ENCODE results near the gene SKA2. TPM values are rescaled to one million over a fixed set of nuclear protein-coding genes. Genes with fewer than 3 reads are reported as not detected.

Gene SKA2
- total RNA-seq, 4 donors from 2014 or later = 14.7 to 29.7 (median 18.9) TPM

DNA sequence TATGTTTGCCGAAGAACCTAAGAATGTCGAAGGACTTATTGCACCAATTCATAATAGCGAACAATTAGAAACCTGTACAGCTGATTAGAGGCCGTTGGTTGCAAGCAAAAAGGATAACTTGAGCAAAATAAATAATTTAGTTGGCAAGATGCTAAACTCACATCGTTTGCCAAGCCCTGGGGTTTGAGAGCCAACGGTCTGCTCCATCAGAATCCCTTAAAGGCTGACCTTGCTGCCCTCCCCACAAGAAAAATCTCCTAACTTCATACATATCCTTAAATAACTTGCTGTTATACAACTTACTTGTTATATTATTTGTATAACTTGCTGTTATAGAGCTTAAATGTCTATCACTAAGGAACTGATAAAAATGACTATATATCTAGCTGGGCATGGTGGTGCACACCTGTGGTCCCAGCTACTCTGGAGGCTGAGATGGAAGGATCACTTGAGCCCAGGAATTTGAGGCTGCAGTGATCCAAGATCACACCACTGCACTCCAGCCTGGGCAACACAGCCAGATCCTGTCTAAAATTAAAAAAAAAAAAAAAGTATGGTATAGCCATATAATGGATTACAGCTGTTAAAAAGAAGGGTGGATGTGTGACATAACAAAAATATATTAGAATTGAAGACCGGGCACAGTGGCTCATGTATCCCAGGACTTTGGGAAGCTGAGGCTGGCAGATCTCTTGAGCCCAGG lies 46.4 kb downstream of the SKA2 start:
- TF ChIP-seq, protein P1, sequence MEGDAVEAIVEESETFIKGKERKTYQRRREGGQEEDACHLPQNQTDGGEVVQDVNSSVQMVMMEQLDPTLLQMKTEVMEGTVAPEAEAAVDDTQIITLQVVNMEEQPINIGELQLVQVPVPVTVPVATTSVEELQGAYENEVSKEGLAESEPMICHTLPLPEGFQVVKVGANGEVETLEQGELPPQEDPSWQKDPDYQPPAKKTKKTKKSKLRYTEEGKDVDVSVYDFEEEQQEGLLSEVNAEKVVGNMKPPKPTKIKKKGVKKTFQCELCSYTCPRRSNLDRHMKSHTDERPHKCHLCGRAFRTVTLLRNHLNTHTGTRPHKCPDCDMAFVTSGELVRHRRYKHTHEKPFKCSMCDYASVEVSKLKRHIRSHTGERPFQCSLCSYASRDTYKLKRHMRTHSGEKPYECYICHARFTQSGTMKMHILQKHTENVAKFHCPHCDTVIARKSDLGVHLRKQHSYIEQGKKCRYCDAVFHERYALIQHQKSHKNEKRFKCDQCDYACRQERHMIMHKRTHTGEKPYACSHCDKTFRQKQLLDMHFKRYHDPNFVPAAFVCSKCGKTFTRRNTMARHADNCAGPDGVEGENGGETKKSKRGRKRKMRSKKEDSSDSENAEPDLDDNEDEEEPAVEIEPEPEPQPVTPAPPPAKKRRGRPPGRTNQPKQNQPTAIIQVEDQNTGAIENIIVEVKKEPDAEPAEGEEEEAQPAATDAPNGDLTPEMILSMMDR (IDR thresholded peaks at IDR 0.05; ENCODE audit: low read depth) = no peak

DNA sequence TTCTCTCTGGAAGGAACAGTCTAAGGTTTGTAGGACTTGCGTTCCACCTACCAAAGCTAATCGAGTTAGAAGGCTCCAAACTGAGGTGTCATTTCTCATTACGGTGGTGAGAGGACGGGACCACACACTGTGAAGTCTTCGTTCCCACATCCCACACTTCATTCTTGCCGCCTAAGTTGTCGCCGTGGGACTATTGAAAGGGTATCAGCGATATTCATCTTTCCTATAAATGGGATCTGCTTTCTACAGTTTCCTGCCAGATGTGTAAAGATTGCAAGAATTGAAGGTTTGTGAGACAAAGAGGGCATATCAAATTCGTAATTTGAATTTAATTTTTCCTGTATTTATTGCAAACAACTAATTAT lies 47.7 kb downstream of the SKA2 start:
- TF ChIP-seq, protein P1 (IDR thresholded peaks at IDR 0.05; ENCODE audit: low read depth) = no peak

DNA sequence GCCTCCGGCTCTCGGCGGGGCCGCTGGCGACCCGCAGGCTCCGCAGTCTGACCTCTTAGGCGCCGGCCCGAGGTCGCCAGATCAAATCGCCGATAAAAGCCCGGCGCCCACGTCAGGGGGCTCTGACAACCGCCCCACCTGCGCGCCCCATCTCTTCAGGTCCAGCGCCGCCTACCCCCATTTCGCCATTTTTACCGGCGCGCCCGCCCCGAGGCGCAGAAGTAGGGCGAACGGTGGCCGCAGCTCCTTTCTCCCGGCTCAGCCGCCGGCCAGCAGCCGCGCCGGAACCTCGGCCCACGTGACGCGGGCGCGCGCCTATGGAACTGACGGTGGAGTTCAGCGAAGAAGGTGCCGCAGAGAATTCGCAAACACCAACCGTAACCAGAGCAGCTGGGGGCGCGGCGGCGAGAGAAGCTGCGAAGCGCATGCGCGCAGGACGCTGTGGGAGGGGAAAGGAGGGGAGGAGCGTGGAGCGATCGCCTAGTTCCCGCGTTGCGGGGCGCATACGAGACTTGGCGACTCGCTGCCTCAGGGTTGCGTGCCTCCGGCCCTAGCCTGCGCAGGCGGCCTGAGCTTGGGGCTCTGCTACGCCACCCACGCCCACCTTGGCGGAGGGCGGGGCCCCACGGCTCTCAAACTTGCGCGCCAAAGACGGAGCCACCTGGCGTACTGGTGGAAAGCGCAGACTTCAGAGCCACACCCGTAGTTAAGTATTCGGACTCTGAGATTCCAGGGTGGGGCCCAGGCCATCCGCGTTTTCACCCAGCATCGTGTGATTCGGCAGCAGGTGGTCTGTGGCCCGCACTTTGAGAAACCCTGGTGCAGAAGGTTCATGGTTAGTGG lies 48.3 kb downstream of the SKA2 start, which contains the start of gene TRIM37:
Gene TRIM37 (minus strand): TSS at position 418 of the 843 bp plus-strand sequence. CDS start 419 bp downstream, outside the sequence.
- TF ChIP-seq, protein P1 (IDR thresholded peaks at IDR 0.05; ENCODE audit: low read depth) = no peak

- TF ChIP-seq, protein P1 (IDR thresholded peaks at IDR 0.05; ENCODE audit: low read depth) = no peak
Observed at GRCh38 chr17:59105852-59106462, 49.0 kb downstream of the SKA2 start.

DNA sequence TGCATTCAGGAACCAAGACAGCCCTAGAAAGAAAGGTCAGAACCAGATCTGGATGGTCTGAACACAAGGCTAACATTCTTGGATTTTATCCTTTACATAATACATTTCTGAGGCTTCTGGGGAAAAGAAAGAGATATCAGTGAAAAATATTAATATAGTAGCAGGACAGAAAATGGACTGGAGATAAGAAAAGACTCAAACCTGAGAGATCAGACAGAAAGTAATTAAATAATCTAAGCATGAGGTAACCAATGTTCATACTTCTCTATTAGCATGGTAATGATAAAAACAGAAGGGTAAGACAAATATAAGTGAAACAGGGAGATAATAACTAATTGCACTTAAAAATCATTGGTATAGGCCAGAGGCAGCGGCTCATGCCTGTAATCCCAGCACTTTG lies 53.8 kb downstream of the SKA2 start:
- TF ChIP-seq, protein P1 (IDR thresholded peaks at IDR 0.05; ENCODE audit: low read depth) = no peak

- TF ChIP-seq, protein P1 (IDR thresholded peaks at IDR 0.05; ENCODE audit: low read depth) = no peak
Observed at GRCh38 chr17:59097876-59098275, 57.1 kb downstream of the SKA2 start.
